Esophagus (tissue), 2 donors: ENCODE results near the gene BOLA2. TPM values are rescaled to one million over a fixed set of nuclear protein-coding genes. Genes with fewer than 3 reads are reported as not detected.
"Not testable (repeated sequence)": the region's sequence is repeated elsewhere in the genome, so short reads cannot be mapped to it uniquely, and the experiment has no call there.

Experiments
- H3K27ac ChIP-seq, 2 donors: one replicate each; pipeline ENCODE4 v1.5.1; 2013; ENCODE audit warnings: low read depth in 2 of 2, mild to moderate bottlenecking in 2 of 2, inconsistent platforms in 1 of 2, low read length in 1 of 2, moderate library complexity in 1 of 2
- H3K27me3 ChIP-seq, 2 donors: one replicate each; pipeline ENCODE4 v1.6.1; 2013; ENCODE audit warnings: low read length in 2 of 2, control low read depth in 1 of 2, mild to moderate bottlenecking in 1 of 2; ENCODE audit not compliant: insufficient read depth in 2 of 2, control insufficient read depth in 1 of 2
- H3K36me3 ChIP-seq, 2 donors: one replicate each; pipeline ENCODE4 v1.6.1; 2013; ENCODE audit warnings: low read length in 1 of 2; ENCODE audit not compliant: control insufficient read depth in 2 of 2, insufficient read depth in 2 of 2
- H3K4me1 ChIP-seq, 2 donors: one replicate each; pipeline ENCODE4 v1.6.1; 2013; ENCODE audit warnings: low read length in 1 of 2; ENCODE audit not compliant: control insufficient read depth in 2 of 2, insufficient read depth in 2 of 2
- H3K4me3 ChIP-seq, 2 donors: one replicate each; pipeline ENCODE4 v1.5.1; 2013; ENCODE audit warnings: low read length in 2 of 2, mild to moderate bottlenecking in 2 of 2, low read depth in 1 of 2, moderate library complexity in 1 of 2
- H3K9me3 ChIP-seq, 2 donors: one replicate each; pipeline ENCODE4 v1.6.1; 2013; ENCODE audit warnings: mild to moderate bottlenecking in 2 of 2, low read depth in 1 of 2, low read length in 1 of 2, moderate library complexity in 1 of 2; ENCODE audit not compliant: control insufficient read depth in 2 of 2, insufficient read depth in 1 of 2
- WGBS, 2 donors: extraction: QIAGEN DNeasy Blood & Tissue Kit; methylation state at CpG; one replicate each; pipeline ENCODE4 v1.1.7; 2013; 5-methylcytosine and 5-hydroxymethylcytosine counted together
- polyA plus RNA-seq, 2 donors: library from polyadenylated mRNA; stranded (reverse); fragments of 200-250 nt; gene quantifications; one replicate each; pipeline ENCODE4 v1.2.3, GENCODE V29; 2013
- donor health status: healthy with polysubstance abuse.
- donor health status: Bipolar disorder and iron deficiency.

The BOLA2 gene
- polyA plus RNA-seq, 2 donors, result 18.8 to 26.0 TPM

DNA sequence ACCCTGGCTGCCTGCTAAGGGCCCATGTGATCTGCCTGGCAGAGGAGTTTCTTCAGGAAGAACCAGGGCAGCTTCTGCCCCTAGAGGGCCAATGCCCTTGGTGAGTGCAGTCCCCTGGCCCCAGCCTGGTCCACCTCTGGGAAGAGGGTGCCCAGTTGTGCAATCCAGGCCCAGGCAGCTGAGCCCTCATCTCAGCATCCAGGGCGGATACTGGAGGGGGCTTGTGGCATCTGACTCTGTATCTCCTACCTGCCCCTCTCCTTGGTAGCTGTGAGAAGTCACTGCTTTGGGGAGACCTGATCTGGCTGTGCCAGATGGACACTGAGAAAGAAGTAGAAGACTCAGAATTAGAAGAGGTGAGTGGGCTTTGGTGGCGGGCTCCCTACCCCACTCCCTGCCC, 3.5 kb upstream of the BOLA2 start:
- H3K36me3 ChIP-seq, H3K27me3 ChIP-seq, H3K4me1 ChIP-seq, H3K9me3 ChIP-seq, H3K4me3 ChIP-seq, H3K27ac ChIP-seq: not testable (repeated sequence)
- WGBS, 2 donors, result 78 to 96% methylated on average over 1 of the region's 2 CpGs

GRCh38 chr16:29454828-29455227, 677 bp upstream of the BOLA2 start:
- not testable (repeated sequence) for H3K27me3 ChIP-seq, H3K4me3 ChIP-seq, H3K9me3 ChIP-seq, H3K4me1 ChIP-seq, H3K27ac ChIP-seq, H3K36me3 ChIP-seq
- WGBS, 2 donors, result no CpG with 5 or more reads among the region's 29 CpGs

DNA sequence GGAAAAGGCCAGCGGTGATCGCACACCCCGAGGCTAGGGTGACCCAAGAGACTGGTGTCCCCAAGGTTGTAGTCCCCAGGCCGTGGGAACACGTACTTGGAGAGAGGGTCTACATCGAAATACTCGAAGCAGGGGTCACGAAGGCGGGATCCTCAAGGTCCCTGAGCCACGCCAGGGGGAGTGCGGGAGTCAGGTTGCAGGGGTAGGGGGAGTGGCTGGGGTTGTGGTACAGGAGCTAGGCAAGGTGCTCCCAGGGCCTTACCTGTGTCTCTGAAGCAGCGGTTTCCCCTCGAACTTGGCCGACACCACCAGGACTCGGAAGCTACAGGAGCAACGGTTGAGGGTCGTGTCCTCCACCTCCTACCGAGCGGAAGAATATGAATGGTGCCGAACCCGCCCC, 397 bp downstream of the BOLA2 start:
- WGBS, 2 donors, result no CpG with 5 or more reads among the region's 21 CpGs
- H3K4me1 ChIP-seq, H3K27me3 ChIP-seq, H3K4me3 ChIP-seq, H3K27ac ChIP-seq, H3K36me3 ChIP-seq, H3K9me3 ChIP-seq: not testable (repeated sequence)

- H3K4me1 ChIP-seq, H3K4me3 ChIP-seq, H3K27ac ChIP-seq, H3K27me3 ChIP-seq, H3K9me3 ChIP-seq, H3K36me3 ChIP-seq: not testable (repeated sequence)
- whole genome bisulfite sequencing, 2 donors, result 88 to 90% methylated on average over 3 of the region's 3 CpGs
These were observed 28.8 kb downstream of the BOLA2 start for GRCh38 chr16:29425390-29425789.

- H3K27ac ChIP-seq, H3K36me3 ChIP-seq, H3K4me3 ChIP-seq, H3K4me1 ChIP-seq, H3K27me3 ChIP-seq, H3K9me3 ChIP-seq: not testable (repeated sequence)
- 92 to 98% methylated on average over 2 of the region's 2 CpGs for WGBS, 2 donors
These were observed 30.6 kb downstream of the BOLA2 start for GRCh38 chr16:29423587-29423986.

GRCh38 chr16:29405249-29405648, 48.9 kb downstream of the BOLA2 start:
- not testable (repeated sequence) for H3K4me1 ChIP-seq, H3K36me3 ChIP-seq, H3K9me3 ChIP-seq, H3K27ac ChIP-seq, H3K4me3 ChIP-seq, H3K27me3 ChIP-seq
- 48 to 65% methylated on average over 7 of the region's 7 CpGs for WGBS, 2 donors

Other genes with a start within 250 kb of the BOLA2 start
- 1 to 10 TPM in 1 of 2 donors, under 1 TPM in 1; 0.68 to 3.4 TPM for gene NPIPB11, start 47.6 kb downstream of the BOLA2 start, polyA plus RNA-seq
- 10 to 100 TPM; 16.4 to 19.0 TPM for gene SLX1B, start 182 bp upstream of the BOLA2 start, polyA plus RNA-seq
- gene SULT1A4, start 5.6 kb upstream of the BOLA2 start, polyA plus RNA-seq, result 1 to 10 TPM; 5.7 to 6.6 TPM
- 10 to 100 TPM; 23.2 to 67.5 TPM for gene NPIPB12, start 52.1 kb upstream of the BOLA2 start, polyA plus RNA-seq
- gene SPN, start 208.9 kb upstream of the BOLA2 start, polyA plus RNA-seq, result 1 to 10 TPM; 1.1 to 1.5 TPM
- under 1 TPM; 0.28 to 0.56 TPM for gene QPRT, start 224.8 kb upstream of the BOLA2 start, polyA plus RNA-seq